ENCODE measurements around the gene IMMP2L.
A peak's percentile ranks its signal among the peaks of the same experiment; 100 is the strongest.

IMMP2L gene

GRCh38 chr7:110918949-110919548 is 643.2 kb downstream of the IMMP2L start:
- DNase-seq: no peak

DNA sequence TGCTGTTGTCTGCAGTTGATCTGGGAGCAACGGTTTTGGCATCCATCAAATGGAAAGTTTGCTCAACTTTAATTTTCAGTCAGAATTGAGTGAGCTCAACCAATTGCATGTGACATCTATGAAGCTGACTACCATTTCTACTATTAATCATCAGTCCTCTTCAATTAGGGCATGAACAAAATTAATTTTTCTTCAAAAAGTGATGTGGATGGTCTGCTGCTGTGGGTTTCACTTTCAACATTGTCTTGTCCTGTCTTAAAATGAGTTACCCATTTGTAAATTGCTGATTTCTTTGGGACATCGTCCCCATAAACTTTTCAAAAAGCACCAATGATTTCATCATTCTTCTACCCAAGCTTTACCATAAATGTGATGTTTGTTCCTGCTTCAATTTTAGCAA is 648.0 kb downstream of the IMMP2L start:
- DNase-seq: no peak

- no peak for DNase-seq
Observed at GRCh38 chr7:110911632-110912031, 650.7 kb downstream of the IMMP2L start.

GRCh38 chr7:110909117-110909516 is 653.2 kb downstream of the IMMP2L start:
- DNase-seq: no peak

DNA sequence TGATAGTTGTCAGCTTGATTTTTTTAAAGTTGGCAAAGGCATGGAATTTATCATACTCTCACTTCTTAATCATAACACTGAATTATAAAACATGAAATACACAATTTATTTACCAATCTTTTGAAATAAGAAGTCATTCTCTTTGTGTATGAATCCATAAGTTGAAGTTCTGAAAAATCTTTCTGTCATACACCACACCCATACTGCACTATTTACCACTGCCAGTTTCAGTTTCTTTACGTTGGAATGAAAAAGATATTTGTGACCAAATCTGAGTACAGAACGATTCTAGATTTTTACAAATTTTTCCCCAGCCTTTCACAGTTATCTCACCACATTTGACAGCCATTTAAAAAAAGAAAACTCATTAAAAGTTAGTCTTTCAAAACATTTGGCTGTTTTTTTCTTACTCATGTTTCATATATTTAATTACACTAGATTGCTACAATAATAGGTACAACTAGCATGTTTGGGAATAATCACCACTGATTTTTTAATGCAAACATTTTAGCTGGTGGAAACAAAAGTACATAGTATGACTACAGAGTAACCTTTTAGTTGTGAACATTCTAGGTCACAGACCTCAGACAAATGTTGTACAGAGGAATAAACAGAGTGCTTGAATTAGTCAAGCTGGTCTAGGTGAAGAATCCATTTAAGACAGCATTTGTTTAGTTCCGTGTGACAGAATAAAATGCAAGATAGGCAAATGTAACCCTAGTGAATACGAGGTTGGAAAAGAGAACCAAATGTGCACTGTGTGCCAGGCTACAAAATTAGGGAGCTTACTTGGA is 656.3 kb downstream of the IMMP2L start:
- DNase-seq: no peak

DNA sequence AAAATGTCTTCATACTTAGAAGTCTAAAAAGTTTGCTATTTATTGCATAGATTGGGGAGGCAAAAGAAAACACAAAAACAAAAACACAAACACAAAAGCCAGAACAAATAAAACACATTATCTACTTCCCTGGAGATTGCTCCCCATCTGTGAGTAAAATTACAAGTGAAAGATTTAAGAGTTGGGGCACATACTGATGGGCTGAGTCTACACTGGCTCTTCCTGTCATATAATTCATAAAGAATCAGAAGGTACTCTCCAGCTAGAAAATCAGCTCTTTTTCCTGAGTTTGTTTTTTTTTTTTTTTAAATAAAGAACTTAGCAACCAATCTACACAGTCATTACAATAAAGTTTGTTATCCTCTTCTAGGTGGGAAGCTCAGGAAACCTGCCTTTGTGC is 663.8 kb downstream of the IMMP2L start:
- DNase-seq: peak; percentile 18

DNA sequence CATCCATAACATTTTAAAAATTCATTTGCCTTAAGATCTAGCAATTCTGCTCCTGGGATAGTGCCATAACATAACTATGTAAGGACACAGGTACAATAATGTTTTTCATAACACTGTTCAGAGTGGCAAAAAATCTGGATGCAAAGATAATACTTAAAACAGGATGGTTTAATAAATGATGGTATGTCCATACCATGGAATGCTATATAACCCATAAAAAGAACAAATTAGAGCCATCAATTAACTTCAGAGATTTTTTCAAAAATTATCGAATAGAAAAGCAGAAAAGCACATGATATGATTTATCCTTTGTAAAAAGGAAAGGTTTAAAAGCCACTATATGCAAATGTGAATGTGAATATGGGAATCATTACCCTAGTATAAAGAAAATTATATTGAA is 664.8 kb downstream of the IMMP2L start:
- no peak for DNase-seq

DNA sequence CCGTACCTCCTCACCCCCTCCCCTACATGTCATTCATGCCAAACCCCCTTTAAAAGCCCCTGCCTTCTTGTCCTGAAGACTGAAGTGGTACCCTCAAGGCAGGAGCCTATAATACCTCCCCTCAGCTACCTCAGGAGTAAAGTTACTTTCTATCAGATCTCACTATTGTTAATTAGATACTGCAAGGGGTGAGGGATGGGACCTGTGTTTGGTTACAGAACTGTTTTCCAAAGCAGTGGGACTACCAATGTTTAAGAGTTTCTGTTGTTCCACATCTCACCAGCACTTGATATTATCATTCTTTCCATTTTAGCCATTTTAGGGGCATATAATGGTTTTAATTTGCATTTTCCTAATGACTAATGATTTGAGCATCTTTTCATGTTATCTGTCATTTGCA is 668.2 kb downstream of the IMMP2L start:
- DNase-seq: no peak

- no peak for DNase-seq
Observed at GRCh38 chr7:110891197-110891596, 671.1 kb downstream of the IMMP2L start.

DNA sequence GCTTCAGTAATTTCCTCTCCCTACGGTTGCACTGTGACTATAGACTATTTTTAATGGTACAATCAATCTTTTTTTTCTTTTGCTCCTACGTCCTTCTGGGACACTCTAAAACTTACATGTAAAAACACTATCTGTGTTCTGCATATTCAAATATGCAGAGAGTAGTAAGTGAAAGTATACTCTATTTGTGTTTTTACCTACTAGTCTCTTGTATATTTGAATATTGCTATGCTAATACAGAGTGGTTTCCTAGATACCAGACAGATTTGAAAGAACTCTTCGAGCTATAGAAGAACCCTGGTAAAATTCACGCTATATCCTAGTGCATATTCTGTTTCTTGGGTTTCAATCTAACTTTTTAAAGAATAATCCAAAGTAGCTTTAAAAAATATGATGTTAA is 672.2 kb downstream of the IMMP2L start:
- no peak for DNase-seq

DNA sequence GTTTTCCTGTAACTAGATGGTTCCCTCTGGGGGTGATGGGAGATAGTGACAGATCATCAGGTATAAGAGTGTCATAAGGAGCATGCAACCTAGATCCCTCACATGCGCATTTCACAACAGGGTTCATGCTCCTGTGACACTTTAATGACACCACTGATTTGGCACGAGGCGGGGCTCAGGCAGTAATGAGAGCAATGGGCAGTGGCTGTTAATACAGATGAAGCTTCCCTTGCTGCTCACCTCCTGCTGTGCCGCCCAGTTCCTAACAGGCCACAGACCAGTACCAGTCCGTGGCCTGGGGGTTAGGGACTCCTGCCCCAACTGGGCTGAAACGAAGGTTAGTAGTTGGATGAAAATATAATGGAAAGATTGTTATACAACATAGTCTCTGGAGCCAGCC is 673.0 kb downstream of the IMMP2L start:
- no peak for DNase-seq

DNA sequence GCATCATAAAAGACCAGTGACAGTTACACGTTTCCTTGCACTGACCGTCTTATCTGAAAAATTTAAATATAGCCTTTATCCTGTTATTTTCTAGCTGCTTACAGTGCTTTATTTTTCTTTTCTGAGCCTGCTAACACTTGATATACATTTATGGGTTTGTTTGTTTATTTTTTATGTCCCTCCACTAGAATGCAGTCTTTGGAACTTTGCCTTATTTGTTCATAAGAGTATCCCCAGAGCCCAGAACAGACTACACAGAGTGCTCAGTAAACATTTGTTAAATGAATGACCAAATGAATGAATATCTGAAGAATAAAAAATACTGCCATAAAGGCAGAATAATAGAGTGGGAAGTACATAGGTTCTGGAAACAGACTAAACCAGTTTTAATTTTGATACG is 673.7 kb downstream of the IMMP2L start:
- DNase-seq: no peak

GRCh38 chr7:110885474-110885873 is 676.8 kb downstream of the IMMP2L start:
- no peak for DNase-seq

GRCh38 chr7:110881721-110882120 is 680.6 kb downstream of the IMMP2L start:
- DNase-seq: no peak

DNA sequence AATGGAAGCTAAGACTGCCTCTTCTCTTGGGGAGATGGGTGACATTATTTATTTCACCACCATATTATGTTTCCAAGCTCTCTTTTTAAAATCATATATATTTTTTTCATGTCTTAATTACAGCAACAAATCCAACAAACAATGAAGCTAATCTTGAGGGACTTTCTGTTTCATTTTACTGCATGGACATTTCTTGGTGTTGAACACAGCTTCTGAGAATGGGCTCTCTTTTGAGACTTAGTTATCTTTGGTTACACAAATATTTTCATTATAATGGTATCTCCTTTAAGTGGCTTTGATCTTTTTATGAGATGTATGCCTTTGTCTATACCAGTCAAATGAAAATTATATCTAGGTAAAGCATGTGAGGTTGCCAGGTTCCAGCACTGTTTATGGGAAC is 681.3 kb downstream of the IMMP2L start:
- DNase-seq: no peak

- DNase-seq: no peak
Observed at GRCh38 chr7:110877016-110877415, 685.3 kb downstream of the IMMP2L start.

- peak; percentile 8 for DNase-seq
Observed at GRCh38 chr7:110875346-110875745, 686.9 kb downstream of the IMMP2L start.

GRCh38 chr7:110871856-110872255 is 690.4 kb downstream of the IMMP2L start:
- no peak for DNase-seq

DNA sequence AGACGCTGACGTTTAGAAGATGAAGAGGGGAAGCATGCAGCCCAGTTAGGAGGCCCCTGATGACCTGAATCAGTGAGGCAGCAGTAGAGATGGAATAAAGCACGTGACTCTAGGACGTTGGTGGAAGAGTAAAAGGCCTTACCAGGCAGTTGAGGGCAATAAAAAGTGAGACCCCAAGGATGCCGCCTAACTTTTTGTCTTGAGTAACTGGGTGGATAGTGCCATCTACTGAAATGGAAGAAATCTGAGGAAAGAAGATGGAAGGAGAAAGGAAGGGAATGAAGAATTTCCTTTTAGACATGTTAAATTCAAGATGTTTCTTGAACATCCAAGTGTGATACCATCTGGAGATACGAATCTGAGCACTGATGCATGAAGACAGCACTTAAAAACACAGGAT is 691.4 kb downstream of the IMMP2L start:
- no peak for DNase-seq

GRCh38 chr7:110868458-110868857 is 693.8 kb downstream of the IMMP2L start:
- DNase-seq: no peak

- no peak for DNase-seq
Observed at GRCh38 chr7:110867771-110868170, 694.5 kb downstream of the IMMP2L start.

DNA sequence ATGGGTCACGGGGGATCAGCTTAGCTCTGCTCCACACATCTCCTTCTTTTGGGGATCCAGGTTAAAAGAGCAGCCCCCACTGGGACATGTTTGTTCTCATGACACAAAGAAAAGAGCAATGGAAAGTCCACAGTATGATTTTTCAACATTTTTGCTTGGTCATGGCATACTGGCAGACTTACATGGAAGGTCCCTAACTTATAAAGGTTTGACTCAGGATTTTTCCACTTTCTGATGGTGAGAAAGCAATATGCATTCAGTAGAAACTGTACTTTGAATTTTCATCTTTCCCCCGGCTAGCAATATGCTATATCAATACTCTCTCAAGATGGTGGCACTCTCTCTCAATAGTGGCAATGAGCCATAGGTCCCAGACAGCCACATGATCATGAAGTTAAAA is 699.0 kb downstream of the IMMP2L start:
- no peak for DNase-seq

- DNase-seq: no peak
Observed at GRCh38 chr7:110861163-110861562, 701.1 kb downstream of the IMMP2L start.

GRCh38 chr7:110857106-110857505 is 705.2 kb downstream of the IMMP2L start:
- no peak for DNase-seq

DNA sequence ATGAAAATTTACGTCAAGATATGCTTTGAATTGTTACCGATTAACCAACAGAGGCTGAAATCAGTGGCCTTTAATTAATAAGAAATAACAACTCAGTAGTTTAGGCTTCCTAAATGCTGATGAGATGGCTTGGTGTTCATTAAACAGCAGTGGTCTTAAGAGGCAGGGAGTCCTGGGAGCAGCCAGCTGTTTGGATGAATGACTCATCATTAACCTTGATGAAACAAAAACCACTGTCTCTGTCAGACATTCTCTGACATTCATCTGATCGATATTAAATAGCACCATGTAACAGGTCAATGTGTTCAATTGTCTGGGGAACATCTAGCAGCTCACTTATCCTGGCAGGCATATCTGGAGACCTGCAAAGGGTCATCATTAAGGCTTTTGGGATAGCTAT is 705.6 kb downstream of the IMMP2L start:
- DNase-seq: peak; percentile 34
